ENCODE data around the gene HOTAIR.

HOTAIR gene

DNA sequence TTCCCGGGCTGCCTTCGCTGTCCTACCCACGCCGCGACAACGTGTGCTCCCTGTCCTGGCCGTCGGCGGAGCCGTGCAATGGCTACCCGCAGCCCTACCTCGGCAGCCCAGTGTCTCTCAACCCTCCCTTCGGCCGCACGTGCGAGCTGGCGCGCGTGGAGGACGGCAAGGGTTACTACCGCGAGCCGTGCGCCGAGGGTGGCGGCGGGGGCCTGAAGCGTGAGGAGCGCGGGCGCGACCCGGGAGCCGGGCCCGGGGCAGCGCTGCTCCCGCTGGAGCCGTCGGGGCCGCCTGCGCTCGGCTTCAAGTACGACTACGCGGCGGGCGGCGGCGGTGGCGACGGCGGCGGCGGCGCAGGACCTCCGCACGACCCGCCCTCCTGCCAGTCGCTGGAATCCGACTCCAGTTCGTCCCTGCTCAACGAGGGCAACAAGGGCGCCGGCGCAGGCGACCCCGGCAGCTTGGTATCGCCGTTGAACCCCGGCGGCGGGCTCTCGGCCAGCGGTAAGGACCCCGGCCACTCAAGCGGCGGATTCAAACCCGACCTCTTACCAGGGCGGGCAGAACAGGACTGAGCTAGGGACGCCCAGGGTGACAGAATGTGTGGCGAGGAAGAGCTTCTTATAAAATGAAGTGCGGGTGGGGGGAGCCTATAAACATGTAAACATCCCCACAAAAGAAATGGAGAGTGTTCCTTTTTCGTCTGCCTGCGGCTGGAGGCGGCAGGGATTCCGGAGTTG, 19.5 kb downstream of the HOTAIR start (continued):
- TF ChIP-seq TCF4 (CRISPR knock-in tag; IDR thresholded peaks at IDR 0.05; ENCODE audit: borderline replicate concordance) (no peak), GLIS3 (CRISPR knock-in tag; IDR thresholded peaks at IDR 0.05) (no peak), BACH2 (CRISPR knock-in tag; IDR thresholded peaks at IDR 0.05; ENCODE audit: borderline replicate concordance) (no peak)
- TF ChIP-seq, protein P1, sequence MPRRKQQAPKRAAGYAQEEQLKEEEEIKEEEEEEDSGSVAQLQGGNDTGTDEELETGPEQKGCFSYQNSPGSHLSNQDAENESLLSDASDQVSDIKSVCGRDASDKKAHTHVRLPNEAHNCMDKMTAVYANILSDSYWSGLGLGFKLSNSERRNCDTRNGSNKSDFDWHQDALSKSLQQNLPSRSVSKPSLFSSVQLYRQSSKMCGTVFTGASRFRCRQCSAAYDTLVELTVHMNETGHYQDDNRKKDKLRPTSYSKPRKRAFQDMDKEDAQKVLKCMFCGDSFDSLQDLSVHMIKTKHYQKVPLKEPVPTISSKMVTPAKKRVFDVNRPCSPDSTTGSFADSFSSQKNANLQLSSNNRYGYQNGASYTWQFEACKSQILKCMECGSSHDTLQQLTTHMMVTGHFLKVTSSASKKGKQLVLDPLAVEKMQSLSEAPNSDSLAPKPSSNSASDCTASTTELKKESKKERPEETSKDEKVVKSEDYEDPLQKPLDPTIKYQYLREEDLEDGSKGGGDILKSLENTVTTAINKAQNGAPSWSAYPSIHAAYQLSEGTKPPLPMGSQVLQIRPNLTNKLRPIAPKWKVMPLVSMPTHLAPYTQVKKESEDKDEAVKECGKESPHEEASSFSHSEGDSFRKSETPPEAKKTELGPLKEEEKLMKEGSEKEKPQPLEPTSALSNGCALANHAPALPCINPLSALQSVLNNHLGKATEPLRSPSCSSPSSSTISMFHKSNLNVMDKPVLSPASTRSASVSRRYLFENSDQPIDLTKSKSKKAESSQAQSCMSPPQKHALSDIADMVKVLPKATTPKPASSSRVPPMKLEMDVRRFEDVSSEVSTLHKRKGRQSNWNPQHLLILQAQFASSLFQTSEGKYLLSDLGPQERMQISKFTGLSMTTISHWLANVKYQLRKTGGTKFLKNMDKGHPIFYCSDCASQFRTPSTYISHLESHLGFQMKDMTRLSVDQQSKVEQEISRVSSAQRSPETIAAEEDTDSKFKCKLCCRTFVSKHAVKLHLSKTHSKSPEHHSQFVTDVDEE (CRISPR knock-in tag; IDR thresholded peaks at IDR 0.05) = no peak

DNA sequence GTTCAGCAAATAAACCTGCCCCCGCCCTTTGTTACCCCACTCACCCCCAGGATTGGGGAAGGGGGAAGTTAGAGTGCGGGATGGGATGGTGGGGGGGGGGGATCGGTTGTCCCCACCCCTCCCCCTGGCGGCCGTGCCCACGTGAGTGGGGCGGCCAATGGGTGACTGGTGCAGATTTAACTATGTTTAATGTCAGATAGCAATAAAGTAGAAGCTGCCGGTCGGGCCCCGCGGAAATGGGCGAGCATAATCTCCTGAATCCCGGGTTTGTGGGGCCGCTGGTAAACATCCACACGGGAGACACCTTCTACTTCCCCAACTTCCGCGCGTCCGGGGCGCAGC, 20.1 kb downstream of the HOTAIR start, which contains the start of gene HOXC12:
Gene HOXC12, plus strand, starts transcription at position 210 of the 342 bp plus-strand sequence. Its CDS starts 27 bp downstream, at position 237.
- no peak for ATAC-seq
- TF ChIP-seq RARB (CRISPR knock-in tag; IDR thresholded peaks at IDR 0.05) (no peak), ZNF70 (CRISPR knock-in tag; IDR thresholded peaks at IDR 0.05) (no peak)

DNA sequence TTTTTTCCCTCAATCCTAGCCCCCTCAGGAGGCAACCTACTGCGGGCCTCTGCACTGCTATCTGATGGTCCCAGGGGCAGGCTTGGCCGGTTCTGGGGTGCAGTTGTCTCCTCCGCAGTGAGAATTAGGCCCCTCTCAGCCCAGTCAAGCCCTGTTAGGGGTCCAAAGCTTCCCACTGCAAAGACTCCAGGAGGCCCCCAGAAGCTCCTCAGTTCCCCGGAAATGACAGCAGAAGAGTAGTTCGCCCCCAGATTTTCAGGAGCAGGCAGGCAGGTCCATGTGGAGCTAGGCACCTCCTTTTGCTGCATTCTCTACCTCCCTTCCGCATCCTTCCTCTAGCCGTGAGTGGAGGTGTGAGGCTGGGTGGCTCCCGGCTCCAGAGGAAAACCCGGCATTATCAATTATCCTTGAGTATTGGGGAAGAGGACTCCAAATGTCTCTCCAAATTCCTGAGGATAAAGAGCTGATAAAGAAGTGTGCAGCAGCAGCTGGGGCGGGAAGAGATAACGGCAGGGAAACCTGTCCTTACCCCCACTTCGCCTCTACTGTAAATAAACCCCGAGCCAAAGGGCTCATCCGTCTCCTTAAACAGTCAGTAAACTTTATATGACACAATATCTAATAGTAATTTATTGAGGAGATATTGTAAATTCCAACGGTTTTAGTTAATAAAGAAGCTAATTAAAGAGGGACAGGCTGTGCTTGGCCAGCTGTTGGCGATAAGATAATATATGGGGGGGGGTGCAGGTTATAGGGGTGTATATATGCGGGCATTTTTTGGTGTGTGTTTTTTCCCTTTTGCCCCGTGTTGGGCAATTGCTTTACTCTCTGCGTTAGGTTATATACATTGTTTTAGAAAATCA, 20.7 kb downstream of the HOTAIR start:
- no peak for TF ChIP-seq OSR1 (CRISPR knock-in tag; IDR thresholded peaks at IDR 0.05)
- no peak for TF ChIP-seq ZNF70 (CRISPR knock-in tag; IDR thresholded peaks at IDR 0.05)
- TF ChIP-seq, protein P2, sequence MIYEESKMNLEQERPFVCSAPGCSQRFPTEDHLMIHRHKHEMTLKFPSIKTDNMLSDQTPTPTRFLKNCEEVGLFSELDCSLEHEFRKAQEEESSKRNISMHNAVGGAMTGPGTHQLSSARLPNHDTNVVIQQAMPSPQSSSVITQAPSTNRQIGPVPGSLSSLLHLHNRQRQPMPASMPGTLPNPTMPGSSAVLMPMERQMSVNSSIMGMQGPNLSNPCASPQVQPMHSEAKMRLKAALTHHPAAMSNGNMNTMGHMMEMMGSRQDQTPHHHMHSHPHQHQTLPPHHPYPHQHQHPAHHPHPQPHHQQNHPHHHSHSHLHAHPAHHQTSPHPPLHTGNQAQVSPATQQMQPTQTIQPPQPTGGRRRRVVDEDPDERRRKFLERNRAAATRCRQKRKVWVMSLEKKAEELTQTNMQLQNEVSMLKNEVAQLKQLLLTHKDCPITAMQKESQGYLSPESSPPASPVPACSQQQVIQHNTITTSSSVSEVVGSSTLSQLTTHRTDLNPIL (CRISPR knock-in tag; IDR thresholded peaks at IDR 0.05; ENCODE audit: low read depth) = no peak
- TF ChIP-seq ZC3H10 (CRISPR knock-in tag; IDR thresholded peaks at IDR 0.05) = no peak
- TF ChIP-seq, protein P1 (CRISPR knock-in tag; IDR thresholded peaks at IDR 0.05) = no peak
- no peak for TF ChIP-seq TCF4 (CRISPR knock-in tag; IDR thresholded peaks at IDR 0.05; ENCODE audit: borderline replicate concordance)
- no peak for TF ChIP-seq TOX (CRISPR knock-in tag; IDR thresholded peaks at IDR 0.05; ENCODE audit: borderline replicate concordance)
- no peak for TF ChIP-seq ZFP3 (CRISPR knock-in tag; IDR thresholded peaks at IDR 0.05)
- no peak for TF ChIP-seq GLIS3 (CRISPR knock-in tag; IDR thresholded peaks at IDR 0.05)
- ATAC-seq = no peak

DNA sequence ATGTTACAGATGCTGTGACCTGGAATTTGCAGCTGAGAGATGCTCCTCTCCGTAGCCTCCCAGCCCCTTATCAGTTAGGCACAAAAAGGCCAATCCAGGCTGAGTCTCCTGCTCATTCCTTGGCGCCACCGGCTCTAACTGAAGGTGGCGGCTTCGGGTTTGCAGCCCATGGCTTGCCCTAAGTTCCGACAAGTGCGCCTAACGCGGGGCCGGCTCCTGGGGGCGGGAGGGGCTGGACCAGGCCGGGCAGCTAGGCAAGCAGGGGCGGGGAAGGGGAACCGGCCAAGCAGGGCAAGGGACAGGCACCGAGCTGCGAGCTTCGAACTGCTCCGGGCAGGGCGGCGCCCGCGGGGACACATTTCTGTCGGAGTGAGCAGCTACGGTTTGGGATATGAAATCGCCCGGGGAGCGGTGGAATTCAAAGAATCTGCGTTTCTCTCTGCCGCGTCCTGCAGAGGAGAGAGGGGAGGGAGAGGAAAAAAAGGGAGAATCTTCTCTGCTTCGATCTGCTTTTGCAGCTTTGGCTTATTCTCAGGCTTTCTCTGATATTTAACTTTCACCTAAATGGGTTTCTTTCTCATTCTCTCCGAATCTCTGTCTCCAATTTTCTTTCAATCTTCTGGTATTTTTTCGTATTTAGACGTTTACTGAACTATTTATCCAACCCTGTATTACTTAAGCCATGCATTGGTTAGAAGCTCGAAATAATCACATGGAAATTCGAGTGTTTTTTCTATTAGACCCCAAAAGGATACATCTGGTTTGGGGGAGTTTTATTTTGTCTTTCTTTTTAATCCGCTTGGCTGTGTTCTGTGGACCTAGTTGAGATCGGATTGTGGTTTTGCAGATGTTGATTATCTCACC, 21.7 kb downstream of the HOTAIR start:
- TF ChIP-seq ZNF565 (CRISPR knock-in tag; conservative IDR thresholded peaks at IDR 0.05; ENCODE audit: low read depth) = no peak
- ATAC-seq = no peak; the same call in 2 of the 3 replicates

DNA sequence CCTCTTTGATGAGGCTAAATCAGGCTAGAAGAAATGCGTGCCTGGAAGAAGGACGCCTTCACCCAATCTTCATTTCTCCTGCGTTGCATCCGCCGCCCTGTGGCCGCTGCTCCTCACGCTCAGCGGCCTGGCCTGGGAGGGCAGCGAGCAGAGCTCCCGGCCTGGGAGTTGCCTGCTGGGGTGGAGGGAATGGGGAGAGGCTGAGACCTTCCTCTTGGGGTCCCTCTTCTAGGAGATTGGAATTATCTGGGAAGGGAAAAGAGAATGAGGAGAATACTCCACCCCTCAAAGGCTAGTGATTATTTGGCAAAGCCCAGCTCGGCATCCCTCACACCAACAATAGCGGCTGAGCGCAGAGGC, 22.4 kb downstream of the HOTAIR start:
- TF ChIP-seq ZFP3 (CRISPR knock-in tag; IDR thresholded peaks at IDR 0.05) (no peak), ISL1 (CRISPR knock-in tag; IDR thresholded peaks at IDR 0.05) (no peak), ZC3H10 (CRISPR knock-in tag; IDR thresholded peaks at IDR 0.05) (no peak), ZNF70 (CRISPR knock-in tag; IDR thresholded peaks at IDR 0.05) (no peak)
- TF ChIP-seq, protein P1 (CRISPR knock-in tag; IDR thresholded peaks at IDR 0.05) = no peak

More for the DNA sequence above, 22.4 kb downstream of the HOTAIR start:
- ATAC-seq = peak; percentile 56
